NCI-H146 treated with DMSO at 0.1 percent for 48 hours (cell line): ENCODE results near the gene MUC13.

Experiments
- DNase-seq: peaks from one replicate; lab custom pipeline; 2025; ENCODE audit not compliant: unreplicated experiment; lab: John Stamatoyannopoulos, UW

MUC13 gene

DNA sequence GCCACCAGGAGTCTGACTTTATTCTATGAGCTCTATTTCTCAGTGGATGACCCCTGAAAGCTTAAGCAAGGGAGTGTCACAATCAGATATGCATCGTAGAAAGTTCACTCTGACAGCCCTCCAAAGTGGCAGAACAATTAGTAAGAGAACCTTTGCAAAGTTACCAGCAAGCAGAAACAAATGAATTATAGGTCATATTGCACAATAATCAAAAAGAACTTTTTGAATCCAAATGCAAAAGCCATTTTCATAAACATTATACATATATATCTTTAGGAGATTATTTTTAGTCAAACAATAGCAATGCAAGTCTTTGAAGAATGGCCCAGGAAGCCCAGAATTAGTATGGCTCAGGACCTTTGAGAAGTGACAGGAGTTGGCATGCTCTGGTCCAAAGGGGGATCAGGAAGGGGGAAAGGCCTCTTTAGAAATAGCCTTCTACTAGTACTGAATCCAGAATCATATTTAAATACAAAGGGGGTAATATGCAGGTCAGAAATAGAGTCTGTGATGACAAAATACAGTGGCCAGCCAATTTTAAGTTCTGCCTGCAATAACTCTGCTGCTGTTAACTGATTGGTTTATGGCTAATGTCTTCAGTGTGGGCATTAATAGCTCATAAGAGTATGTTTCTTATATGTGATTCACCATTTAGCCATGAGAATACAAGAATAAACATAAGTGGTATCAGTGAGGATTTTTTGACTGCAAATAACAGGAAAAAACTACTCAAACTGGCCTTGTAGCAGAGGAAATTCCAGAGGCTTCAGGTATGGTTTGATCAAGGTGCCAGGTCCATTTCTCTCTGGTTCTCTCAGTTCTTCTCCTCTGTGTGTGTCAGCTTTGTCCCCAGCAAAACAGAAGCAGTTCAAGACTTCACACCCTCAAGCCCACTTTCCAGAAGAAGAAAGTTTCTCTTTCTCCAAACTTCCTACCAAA lies 30.4 kb downstream of the MUC13 start:
- no peak for DNase-seq

DNA sequence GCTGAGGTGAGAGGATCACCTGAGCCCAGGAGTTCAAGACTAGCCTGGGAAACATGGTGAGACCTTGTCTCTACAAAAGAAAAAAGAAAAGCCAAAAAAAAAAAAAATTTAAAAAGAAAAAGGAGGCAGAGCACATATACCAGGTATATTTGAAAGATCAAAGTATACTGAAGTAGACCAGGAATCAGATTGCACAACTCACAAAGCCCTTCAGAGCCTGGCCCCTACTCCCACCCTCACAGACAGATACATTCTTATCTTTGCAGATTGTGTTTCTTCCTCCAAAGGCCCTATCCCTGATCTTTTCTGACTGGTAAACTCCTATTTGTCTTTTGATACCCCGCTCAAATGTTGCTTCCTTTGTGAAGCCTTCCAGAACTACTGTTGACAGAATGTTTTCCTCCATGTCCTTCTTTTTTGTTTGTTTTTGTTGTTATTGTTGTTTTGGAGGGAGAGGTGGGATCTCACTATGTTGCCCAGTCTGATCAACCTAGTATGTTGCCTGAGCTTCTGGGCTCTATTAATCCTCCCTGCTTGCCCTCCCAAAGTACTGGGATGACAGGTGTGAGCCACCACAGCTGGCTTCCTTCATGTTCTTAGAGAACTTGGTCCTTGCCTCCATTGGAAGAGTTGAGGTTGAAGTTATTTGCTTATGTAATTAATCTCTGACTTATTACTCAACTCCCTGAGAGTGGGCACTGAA lies 37.6 kb downstream of the MUC13 start:
- no peak for DNase-seq

DNA sequence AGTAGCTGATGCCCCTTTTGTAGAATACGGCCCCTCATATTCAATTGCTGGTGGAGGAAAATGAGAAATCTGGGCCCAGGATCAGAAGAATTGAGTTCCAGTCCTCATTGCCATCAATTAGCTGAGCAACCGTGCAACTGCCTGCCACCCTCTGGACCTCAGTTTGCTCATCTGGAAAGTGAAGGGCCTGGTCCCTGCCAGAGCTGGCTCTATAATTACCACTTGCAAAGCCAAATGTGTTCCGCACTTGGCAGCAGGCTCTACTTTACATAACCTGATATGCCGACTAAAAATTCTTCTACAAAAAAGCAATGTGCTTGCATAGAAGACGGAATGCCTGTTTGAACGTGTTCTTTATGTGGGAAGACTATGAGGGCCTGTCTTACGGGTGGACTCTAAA lies 38.8 kb downstream of the MUC13 start:
- no peak for DNase-seq

DNA sequence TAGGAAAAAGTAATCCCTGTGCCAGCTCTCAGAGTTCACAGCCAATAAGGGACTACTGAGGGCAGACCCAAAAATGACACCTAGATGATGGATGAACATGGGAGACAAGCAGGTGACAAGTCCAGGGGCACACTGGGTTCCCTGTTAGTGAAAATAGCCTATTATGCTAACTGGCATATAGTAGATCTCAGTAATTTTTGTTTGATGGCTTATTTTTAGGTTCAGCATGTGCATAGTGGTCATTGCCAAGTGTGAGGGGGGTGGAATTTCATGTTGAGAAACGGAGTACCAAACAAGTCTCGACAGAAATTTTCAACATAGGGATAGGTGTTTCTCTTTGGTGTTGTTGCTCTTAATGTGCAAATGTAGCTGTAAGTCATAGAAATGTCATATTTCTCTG lies 41.0 kb downstream of the MUC13 start:
- no peak for DNase-seq

DNA sequence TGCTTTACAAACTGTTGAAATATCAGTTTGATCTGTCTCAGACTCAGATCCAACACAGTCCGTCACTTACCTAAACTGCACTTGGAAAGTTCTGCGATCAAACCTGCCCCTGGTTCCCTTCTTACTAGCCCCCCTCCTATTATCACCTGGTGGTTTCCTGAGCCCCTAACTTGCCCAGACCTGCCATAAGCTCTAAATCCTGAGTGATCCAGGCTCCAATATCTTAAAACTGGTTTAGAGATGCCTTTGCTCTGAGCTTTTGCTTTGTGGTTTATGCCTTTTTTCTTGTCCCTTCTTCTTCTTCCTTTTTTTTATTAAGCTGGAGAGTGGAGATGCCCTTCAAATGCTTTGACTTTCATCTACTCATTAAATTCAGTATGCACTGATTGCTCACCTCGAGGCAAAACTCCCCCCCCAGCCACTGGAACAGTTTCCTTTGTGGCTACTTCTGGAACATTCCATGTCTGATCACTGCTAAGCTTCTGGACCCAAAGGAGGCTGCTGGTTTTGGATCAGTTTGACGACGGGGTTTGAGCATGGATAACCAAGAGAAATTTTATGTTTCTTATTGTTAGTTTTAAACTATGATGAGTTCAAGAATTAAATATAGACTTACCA lies 43.9 kb downstream of the MUC13 start:
- no peak for DNase-seq

DNA sequence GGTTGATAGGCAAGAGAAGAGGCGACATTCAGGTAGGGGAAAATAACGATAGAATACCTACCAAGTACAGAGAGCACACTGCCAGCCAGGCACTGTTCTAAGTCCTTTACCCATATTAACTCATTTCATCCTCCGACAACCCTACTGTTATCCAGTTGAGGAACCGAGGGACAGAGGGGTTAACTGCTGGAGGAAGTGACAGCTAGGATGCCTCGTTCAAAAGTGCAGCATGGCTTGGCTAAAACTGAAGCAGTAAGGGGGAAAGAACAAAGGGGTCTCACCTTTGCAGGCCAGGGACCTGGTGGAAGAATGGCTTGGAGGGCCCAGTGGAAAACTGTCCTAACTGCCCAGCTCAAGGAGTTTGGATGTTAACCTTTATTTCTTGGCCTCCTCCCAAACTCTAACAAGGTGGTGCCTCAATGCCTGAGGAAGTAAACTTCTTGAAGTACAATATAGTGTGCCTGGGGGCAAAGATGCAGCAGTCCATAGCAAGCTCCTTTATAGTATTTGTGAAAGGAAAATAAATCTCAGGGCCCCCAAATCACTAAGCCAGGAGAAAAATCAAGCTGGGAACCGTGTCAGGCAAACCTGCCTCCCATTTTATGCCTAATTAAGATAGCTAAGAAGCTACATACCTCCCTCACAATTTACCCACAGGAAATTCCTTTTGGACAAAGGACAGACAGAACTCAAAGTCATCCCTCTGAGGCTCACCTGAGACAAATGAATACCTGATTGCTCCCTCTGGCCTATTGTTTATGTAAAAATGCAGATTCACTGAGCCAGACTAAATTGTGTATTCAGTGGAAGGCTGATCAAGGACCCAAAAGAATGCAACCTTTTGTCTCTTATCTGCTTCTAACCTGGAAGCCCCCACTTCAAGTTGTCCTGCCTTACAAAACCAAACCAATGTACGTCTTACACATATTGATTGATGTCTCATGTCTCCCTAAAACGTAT lies 45.8 kb downstream of the MUC13 start:
- no peak for DNase-seq

DNA sequence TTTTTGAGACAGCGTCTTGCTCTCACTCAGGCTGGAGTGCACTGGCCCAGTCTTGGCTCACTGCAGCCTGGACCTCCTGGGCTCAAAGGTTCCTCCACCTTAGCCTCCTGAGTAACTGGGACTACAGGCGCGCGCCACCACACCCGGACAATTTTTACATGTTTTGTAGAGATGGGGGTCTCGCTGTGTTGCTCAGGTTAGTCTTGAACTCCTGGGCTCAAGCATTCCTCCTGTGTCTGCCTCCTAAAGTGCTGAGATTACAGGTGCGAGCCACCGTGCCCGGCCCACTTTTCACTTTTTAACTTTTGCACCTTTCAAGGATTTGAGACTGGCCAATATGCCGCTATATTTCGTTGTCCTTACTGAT lies 46.6 kb downstream of the MUC13 start:
- no peak for DNase-seq

DNA sequence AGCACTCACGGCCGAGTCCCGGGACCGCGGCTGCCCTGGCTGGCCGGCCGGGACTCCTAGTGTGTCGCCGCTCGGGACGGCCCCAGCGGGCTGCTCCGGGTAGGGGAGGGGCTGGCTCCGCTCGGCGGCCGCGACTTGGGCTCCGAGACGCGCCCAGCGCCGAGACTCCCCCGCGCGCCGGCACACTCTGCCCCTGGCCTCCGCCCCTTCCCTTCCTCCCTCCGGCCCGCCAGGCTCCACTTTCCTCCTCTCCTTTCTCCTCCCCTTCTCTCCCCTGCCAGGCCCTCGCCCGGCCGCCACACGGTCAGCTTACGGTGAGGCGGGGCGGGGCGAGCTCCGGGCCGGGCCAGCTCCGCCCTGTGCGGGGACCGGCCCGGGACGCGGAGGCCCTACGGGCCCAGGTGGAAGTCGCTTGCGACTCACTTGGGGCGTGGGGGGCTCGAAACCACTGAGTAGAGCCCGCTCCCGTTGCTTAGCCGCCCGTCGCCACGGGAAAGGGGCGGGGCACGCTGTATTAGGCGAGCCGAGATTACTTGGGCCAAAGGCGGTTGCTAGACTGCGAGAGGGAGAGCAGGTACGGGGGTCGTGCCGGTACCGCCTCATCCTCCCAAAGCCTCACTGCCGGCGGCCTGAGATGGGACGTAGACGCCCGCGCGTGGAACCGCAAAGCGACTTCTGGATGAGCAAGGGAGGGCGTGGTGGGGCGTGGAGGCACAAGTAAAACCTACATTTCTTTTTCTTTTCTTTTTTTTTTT lies 47.2 kb downstream of the MUC13 start, which contains the start of gene ITGB5:
Gene ITGB5 (minus strand): TSS at position 189 of the 755 bp plus-strand sequence. CDS start 365 bp downstream, outside the sequence.
- peak; percentile 72 for DNase-seq

DNA sequence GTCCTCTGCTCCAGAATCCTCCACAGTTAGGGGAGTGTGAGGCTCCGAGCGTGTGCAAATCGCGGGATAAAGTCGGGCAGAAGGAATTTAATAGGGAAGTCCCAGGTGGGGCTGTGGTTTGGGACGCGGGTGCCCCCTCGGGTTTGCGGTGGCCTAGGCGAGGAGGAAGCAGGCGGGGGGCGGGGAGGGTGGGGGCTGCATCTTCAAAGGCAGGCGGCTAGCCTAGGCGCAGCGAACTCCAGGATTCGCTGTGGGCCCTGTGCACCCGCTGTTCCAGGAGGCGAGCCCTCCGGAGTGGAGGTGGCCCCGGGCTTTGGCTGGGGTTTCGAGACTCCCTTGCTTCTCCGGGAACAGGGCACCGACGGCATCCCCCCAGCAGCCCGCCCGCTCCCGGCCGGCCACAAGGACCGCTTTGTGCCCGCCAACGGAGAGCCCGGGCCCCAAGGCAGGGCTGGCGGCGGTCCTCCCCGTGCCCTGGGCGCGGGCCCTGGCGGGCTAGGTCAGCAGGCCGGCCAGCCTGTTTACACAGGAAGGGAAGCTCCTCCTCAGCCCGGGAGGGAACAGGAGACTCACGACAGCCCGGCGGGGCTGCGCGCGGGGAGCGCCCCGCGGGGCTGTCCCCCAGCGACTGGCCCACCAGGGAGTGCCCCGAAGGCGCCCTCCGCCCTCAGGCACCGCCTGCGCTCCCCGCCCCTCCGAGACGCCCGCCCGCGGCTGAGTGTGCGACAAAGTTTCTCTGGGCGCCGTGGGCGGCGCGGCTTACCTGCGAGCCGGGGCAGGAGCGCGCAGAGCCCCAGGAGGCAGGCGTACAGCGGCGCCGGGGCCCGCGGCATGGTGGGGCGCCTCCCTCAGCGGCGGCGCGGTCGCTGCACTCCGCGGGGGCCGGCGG lies 48.1 kb downstream of the MUC13 start:
- peak; percentile 39 for DNase-seq

DNA sequence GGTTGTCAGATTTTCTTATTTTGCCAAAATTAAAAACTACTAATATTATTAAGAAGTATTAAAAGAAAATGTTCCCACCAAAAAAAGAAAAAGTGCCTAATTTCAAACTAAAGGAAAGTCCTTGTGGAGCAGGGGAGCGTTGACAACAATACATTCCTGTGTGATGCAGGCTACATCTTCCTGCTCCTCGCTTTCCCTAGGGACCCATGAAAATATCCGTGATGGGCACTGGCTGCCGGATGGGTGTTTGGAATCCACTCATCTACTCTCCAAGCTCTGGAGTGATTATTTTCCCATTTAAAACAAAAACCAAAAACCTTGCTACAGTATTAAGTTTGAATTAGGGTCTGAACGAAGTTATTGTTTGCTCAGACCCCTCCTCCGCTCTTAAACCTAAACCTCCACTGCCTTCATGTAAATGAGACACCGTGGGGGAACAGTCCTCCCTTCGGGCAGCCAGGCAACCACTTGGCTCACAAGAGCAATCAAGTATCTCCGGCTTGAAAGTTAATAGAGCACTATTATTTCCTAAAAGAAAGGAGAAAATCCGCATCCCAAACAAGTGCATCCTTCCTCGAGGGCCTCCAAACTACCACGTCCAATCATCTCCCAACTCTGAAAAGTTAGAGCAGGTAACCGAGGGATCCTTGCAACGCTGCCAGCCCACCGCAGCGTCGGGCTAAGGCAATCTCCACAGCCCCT lies 48.9 kb downstream of the MUC13 start:
- DNase-seq, result no peak

DNA sequence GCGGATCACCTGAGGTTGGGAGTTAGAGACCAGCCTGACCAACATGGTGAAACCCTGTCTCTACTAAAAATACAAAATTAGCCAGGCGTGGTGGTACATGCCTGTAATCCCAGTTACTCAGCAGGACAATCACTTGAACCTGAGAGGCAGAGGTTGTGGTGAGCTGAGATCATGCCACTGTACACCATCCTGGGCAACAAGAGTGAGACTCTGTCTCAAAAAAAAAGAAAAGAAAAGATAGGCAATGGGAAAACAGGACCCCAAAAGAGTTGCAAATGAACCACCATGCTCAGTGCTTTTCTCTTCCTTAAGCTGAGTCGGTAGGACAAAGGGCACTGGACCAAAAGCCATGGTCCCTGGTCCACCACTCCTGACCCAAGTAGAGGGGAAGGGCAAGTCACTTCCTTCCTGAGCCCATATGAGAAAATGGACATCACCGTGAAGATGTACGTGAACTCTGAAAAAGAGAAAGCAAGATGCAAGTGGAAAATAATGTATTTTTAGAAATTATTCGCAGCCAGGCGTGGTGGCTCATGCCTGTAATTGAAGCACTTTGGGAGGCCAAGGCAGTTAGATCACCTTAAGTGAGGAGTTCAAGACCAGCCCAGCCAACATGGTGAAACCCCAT lies 50.0 kb downstream of the MUC13 start:
- no peak for DNase-seq

DNA sequence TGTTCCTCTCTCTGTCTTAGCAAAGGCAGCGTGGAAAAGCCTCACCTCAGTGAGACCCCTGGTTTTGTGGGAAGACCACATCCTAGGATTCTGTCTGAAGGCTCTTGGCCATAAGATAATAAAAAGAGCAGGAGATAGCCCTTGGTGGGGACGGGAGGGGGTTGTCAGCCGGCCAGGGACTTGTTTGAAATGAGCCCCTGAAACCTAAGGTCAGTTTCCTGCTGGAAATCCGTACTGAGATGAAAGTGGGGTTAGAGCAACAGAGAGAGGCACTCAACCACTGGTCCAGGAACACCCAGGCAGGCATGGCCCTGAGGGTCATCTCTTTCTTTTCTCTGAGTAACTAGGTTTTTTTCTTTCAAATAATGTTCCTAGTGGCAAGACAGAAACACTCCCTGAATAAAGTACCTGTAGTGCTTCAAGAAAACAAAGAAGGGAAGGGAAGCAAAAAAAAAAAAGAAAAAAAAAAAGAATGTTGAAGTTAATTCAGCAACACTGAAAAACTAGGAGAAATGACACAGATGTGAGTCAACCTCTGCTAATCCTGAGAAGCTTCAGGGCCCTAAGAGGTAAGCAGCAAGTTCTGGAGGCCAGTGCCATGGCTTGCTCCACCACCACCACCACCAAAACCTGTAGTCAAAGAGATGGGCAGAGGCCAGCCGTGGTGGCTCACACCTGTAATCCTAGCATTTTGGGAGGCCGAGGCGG lies 50.6 kb downstream of the MUC13 start:
- DNase-seq, result no peak

DNA sequence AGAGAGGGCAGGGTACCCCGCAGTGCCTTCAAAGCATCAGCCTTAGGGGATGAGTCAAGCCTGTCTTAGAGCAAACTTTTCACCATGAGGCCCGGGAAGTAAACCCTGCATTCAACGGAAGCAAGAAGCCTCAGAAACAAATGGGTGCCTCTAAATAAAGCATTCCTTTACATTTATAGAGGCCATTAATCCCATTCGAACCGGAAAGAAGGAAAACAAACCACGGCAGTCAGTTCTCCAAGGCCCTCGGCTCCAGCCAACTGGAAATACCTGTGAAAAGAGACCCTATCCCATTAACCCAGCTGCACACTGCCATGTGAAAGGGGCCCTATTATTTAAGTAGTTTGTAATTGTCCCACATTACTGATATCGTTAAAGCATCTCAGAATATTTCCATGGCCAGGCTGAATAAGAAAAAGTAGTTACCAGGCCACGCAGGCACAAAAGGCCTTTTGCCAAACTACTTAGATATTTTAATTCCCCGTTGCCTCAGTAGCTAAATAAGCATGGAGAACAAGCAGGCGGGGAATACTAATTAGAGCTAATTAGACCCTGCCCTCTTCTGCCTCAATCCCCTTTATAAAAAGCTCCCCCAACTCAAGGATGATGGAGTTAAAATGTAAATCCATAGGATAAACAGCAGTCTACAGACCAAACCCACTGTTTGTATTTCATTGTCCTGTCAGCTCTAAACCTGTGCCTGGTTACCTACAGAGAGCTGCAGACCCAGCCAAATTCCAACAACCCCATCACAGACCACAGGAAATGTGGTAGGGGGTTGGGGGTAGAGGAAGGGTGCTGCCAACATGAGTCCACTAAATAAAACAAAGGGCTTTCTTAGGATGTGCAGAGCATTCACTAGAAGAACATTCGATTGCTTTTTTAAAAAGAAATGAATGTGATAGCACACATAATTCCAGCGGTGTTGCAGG lies 51.5 kb downstream of the MUC13 start:
- DNase-seq, result no peak

DNA sequence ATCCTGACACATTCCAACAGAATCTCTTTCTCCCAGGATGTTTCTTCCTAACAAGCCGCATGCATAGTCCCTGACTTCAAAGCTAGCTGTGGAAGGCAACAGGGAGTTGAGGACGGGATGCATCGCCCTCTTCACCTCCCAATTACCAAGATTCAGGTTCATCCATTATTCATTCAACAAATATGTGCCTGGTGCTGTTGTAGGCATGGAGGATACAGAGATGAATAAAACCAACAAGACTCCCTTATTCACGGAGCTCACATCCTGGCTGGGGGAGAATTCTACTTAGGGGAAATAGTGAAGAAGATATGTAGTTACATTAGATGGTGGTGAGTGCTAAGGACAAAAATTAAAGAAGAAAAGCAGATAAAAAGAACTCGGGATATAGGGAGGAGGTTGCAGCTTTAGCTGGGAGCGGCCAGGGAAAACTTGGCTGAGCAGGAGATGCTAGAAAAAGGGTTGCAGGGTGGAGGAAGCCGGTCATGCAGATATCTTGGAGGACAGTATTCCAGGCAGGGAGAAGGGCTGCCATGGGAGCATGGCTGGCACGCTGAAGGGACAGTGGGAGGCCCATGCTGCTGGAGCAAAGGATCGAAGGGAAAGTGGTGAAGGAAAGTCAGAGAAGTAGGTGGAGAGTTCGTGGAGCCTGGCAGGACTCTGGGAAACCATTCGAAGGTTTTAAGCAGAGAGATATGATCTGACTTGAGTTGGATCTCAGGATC lies 52.4 kb downstream of the MUC13 start:
- no peak for DNase-seq

DNA sequence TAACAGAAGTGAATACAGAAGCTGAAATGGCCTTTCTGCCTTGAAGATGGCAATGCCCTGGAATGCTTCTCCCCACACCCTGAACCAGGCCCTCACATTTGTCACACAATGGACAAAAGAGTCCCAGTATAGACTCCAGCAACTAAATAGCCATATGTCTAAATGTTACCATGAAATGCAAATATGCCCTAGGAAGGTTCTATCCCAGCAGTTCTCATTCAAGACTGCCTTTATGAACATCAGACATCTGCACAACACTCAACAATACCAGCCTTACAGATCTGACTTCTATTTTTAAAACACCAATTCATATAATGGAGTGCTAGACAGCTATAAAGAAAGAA lies 55.2 kb downstream of the MUC13 start:
- DNase-seq, result no peak
